Measurements from ENCODE around the gene PIPOX.

DNA sequence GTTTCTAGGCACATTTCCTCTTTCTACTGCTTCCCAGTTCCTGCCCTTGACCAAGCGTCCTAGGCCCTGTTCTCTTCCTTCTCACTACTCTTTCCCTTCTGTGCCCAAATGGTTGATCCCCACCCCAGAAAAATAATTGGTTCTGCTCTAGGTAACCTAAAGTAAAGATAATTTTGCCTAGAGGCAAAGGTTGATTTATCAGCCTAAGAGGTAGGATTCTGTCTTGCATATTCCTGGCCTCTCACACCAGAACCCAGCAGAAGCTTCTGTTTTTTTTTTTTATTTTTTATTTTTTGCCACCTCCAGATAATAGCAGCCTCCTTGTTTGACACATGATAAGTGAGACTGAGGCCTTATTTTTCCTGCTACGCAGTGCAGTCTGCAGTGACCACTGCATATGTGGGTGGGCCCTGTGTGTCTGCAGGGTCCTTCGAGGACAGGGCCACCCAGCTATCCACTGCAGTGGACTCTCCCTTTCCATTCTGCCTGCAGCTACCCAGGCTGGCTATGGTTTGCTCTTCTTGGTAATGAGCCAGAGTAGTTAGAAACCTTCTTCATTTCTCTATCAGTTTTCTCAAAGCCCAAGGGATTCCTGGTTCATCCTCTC is 701 bp downstream of the PIPOX start:
- TF ChIP-seq, protein P1, sequence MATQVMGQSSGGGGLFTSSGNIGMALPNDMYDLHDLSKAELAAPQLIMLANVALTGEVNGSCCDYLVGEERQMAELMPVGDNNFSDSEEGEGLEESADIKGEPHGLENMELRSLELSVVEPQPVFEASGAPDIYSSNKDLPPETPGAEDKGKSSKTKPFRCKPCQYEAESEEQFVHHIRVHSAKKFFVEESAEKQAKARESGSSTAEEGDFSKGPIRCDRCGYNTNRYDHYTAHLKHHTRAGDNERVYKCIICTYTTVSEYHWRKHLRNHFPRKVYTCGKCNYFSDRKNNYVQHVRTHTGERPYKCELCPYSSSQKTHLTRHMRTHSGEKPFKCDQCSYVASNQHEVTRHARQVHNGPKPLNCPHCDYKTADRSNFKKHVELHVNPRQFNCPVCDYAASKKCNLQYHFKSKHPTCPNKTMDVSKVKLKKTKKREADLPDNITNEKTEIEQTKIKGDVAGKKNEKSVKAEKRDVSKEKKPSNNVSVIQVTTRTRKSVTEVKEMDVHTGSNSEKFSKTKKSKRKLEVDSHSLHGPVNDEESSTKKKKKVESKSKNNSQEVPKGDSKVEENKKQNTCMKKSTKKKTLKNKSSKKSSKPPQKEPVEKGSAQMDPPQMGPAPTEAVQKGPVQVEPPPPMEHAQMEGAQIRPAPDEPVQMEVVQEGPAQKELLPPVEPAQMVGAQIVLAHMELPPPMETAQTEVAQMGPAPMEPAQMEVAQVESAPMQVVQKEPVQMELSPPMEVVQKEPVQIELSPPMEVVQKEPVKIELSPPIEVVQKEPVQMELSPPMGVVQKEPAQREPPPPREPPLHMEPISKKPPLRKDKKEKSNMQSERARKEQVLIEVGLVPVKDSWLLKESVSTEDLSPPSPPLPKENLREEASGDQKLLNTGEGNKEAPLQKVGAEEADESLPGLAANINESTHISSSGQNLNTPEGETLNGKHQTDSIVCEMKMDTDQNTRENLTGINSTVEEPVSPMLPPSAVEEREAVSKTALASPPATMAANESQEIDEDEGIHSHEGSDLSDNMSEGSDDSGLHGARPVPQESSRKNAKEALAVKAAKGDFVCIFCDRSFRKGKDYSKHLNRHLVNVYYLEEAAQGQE (IDR thresholded peaks at IDR 0.05; ENCODE audit: insufficient read depth in 1 of 2, low read depth in 2 of 2, low read length in 2 of 2): no peak
- no peak for TF ChIP-seq POLR2AphosphoS5 (IDR thresholded peaks at IDR 0.05; ENCODE audit: low read depth, low read length)

Data from PFSK-1 (cell line).